ES-I3 (cell line): ENCODE data around the gene SUFU.
"Not testable (repeated sequence)": the region's sequence is repeated elsewhere in the genome, so short reads cannot be mapped to it uniquely, and the experiment has no call there.

Source experiments
- H3K36me3 ChIP-seq: 2 replicates; pipeline ENCODE4 v1.6.1; 2013; ENCODE audit warnings: mild to moderate bottlenecking, low read length, control low read depth, moderate library complexity; ENCODE audit not compliant: insufficient read depth
- H3K4me1 ChIP-seq: 2 replicates; pipeline ENCODE4 v1.6.1; 2013; ENCODE audit warnings: mild to moderate bottlenecking, control low read depth, low read length; ENCODE audit not compliant: insufficient read depth
- H3K9ac ChIP-seq: 2 replicates; pipeline ENCODE4 v1.6.1; 2013; ENCODE audit warnings: low read depth, mild to moderate bottlenecking, low read length, moderate library complexity
- H3K9me3 ChIP-seq: 2 replicates; pipeline ENCODE4 v1.6.1; 2013; ENCODE audit warnings: mild to moderate bottlenecking, low read length, moderate library complexity; ENCODE audit not compliant: control insufficient read depth, insufficient read depth

The SUFU gene

GRCh38 chr10:102499356-102499755, 4.4 kb upstream of the SUFU start:
- H3K36me3 ChIP-seq: no peaks in the 10 kb centered on the region
- no peak overlapping the region for H3K9ac ChIP-seq
- H3K4me1 ChIP-seq: no peaks in the 10 kb centered on the region
- H3K9me3 ChIP-seq: no peaks in the 10 kb centered on the region

GRCh38 chr10:102500686-102501085, 3.1 kb upstream of the SUFU start:
- H3K36me3 ChIP-seq, H3K9me3 ChIP-seq, H3K9ac ChIP-seq, H3K4me1 ChIP-seq: not testable (repeated sequence)

- Histone ChIP-seq H3K9ac (peak overlapping the region; percentile 93), H3K9me3 (no peaks in the 10 kb centered on the region), H3K4me1 (no peaks in the 10 kb centered on the region)
Measured at GRCh38 chr10:102501201-102502028, 2.4 kb upstream of the SUFU start.

GRCh38 chr10:102502029-102502336, 1.8 kb upstream of the SUFU start:
- Histone ChIP-seq H3K9ac (peak overlapping the region; percentile 93), H3K36me3 (no peaks in the 10 kb centered on the region), H3K9me3 (no peaks in the 10 kb centered on the region), H3K4me1 (no peaks in the 10 kb centered on the region)

More at GRCh38 chr10:102501201-102502028, 2.4 kb upstream of the SUFU start:
- H3K36me3 ChIP-seq: no peaks in the 10 kb centered on the region

GRCh38 chr10:102502337-102503151, 1.2 kb upstream of the SUFU start, which contains the start of gene ACTR1A:
Gene ACTR1A (minus strand): TSS chr10:102502712. CDS start chr10:102502647, 65 bp downstream.
- Histone ChIP-seq H3K36me3 (no peaks in the 10 kb centered on the region), H3K9me3 (no peaks in the 10 kb centered on the region), H3K4me1 (no peaks in the 10 kb centered on the region), H3K9ac (peak within 1 kb of the TSS; percentile 93)

- no peaks in the 10 kb centered on the region for H3K4me1 ChIP-seq
- peak overlapping the region; percentile 81; the same call in 1 of the 2 replicates for H3K9ac ChIP-seq
- no peaks in the 10 kb centered on the region for H3K9me3 ChIP-seq
- H3K36me3 ChIP-seq: no peaks in the 10 kb centered on the region
Measured at GRCh38 chr10:102504179-102504975, 605 bp downstream of the SUFU start.

- no peaks in the 10 kb centered on the region for H3K4me1 ChIP-seq
- H3K36me3 ChIP-seq: no peaks in the 10 kb centered on the region
- H3K9ac ChIP-seq: peak overlapping the region; percentile 81; the same call in 1 of the 2 replicates
- no peaks in the 10 kb centered on the region for H3K9me3 ChIP-seq
Measured at GRCh38 chr10:102504976-102505300, 1.2 kb downstream of the SUFU start.

- Histone ChIP-seq H3K9ac (no peak overlapping the region), H3K4me1 (no peaks in the 10 kb centered on the region), H3K9me3 (no peaks in the 10 kb centered on the region), H3K36me3 (no peaks in the 10 kb centered on the region)
Measured at GRCh38 chr10:102505462-102506115, 1.8 kb downstream of the SUFU start.

- Histone ChIP-seq H3K9me3 (no peaks in the 10 kb centered on the region), H3K36me3 (no peaks in the 10 kb centered on the region; the same call in 1 of the 2 replicates), H3K9ac (no peak overlapping the region), H3K4me1 (no peaks in the 10 kb centered on the region)
Measured at GRCh38 chr10:102507521-102507920, 3.7 kb downstream of the SUFU start.

GRCh38 chr10:102508506-102508905, 4.7 kb downstream of the SUFU start:
- H3K9ac ChIP-seq: no peak overlapping the region
- no peaks in the 10 kb centered on the region; the same call in 1 of the 2 replicates for H3K36me3 ChIP-seq
- H3K4me1 ChIP-seq: no peaks in the 10 kb centered on the region
- no peaks in the 10 kb centered on the region; the same call in 1 of the 2 replicates for H3K9me3 ChIP-seq

- H3K36me3 ChIP-seq: no peaks in the 10 kb centered on the region; the same call in 1 of the 2 replicates
- no peak overlapping the region for H3K9ac ChIP-seq
- no peaks in the 10 kb centered on the region; the same call in 1 of the 2 replicates for H3K9me3 ChIP-seq
- no peaks in the 10 kb centered on the region for H3K4me1 ChIP-seq
Measured at GRCh38 chr10:102509387-102509786, 5.6 kb downstream of the SUFU start.

GRCh38 chr10:102511583-102512274, 8.0 kb downstream of the SUFU start:
- no peak overlapping the region for H3K9ac ChIP-seq
- no peaks in the 10 kb centered on the region for H3K4me1 ChIP-seq

GRCh38 chr10:102514487-102515311, 10.9 kb downstream of the SUFU start:
- Histone ChIP-seq H3K9ac (no peak overlapping the region), H3K36me3 (no peaks in the 10 kb centered on the region; the same call in 1 of the 2 replicates), H3K9me3 (no peaks in the 10 kb centered on the region; the same call in 1 of the 2 replicates), H3K4me1 (no peaks in the 10 kb centered on the region)

More at GRCh38 chr10:102511583-102512274, 8.0 kb downstream of the SUFU start:
- Histone ChIP-seq H3K9me3 (no peaks in the 10 kb centered on the region; the same call in 1 of the 2 replicates), H3K36me3 (no peaks in the 10 kb centered on the region; the same call in 1 of the 2 replicates)
